GM04503 (cell line): ENCODE data around the gene PRMT2.
"Not testable (repeated sequence)": the region's sequence is repeated elsewhere in the genome, so short reads cannot be mapped to it uniquely, and the experiment has no call there.

Experiments
- DNase-seq: peaks from one replicate; pipeline ENCODE4 v3.0.0-alpha.2; 2012; ENCODE audit warnings: low read depth

The PRMT2 gene

GRCh38 chr21:46668904-46669303 lies 33.4 kb downstream of the PRMT2 start:
- DNase-seq: not testable (repeated sequence)

GRCh38 chr21:46674430-46675007 lies 39.0 kb downstream of the PRMT2 start:
- DNase-seq: no peak

GRCh38 chr21:46675595-46676280 lies 40.3 kb downstream of the PRMT2 start:
- DNase-seq: no peak

- not testable (repeated sequence) for DNase-seq
These were observed 41.1 kb downstream of the PRMT2 start for GRCh38 chr21:46676542-46676941.

GRCh38 chr21:46681593-46681992 lies 46.1 kb downstream of the PRMT2 start:
- DNase-seq: not testable (repeated sequence)

- not testable (repeated sequence) for DNase-seq
These were observed 63.2 kb downstream of the PRMT2 start for GRCh38 chr21:46698652-46699051.

GRCh38 chr21:46699104-46699503 lies 63.6 kb downstream of the PRMT2 start:
- not testable (repeated sequence) for DNase-seq
